Measurements from ENCODE around the gene ZBP1.

DNA sequence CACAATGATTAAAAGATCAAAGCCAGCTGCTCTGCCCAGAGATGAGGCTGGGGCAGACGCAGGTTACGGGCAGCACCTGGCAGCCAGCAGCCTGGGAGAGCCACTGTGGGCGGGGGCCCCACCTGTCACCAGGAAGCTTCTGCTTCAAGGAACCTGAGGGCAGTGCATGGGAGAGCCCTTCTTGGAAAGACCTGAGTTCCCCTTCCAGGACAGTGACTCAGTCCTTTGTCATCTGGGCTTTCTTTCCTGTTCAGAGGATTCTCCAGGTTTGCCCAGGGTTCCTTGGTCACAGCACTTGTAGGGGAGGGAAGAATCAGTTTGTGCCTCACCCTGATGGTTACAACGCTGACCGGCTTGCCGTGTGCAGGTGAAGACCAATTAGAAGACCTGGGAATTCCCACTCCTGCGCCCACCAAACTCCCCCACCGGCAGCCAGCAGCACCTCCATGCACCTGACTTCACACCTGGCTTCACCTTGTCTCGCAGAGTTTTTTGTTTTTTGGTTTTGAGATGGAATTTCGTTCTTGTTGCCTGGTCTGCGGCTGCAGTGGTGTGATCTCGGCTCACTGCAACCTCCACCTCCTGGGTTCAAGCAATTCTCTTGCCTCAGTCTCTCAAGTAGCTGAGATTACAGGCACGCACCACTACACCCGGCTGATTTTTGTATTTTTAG lies 2.0 kb downstream of the ZBP1 start:
- TF ChIP-seq POU2F2 (IDR thresholded peaks at IDR 0.05; ENCODE audit: borderline replicate concordance, low read depth, low read length), result no peak
- TF ChIP-seq, protein P1, sequence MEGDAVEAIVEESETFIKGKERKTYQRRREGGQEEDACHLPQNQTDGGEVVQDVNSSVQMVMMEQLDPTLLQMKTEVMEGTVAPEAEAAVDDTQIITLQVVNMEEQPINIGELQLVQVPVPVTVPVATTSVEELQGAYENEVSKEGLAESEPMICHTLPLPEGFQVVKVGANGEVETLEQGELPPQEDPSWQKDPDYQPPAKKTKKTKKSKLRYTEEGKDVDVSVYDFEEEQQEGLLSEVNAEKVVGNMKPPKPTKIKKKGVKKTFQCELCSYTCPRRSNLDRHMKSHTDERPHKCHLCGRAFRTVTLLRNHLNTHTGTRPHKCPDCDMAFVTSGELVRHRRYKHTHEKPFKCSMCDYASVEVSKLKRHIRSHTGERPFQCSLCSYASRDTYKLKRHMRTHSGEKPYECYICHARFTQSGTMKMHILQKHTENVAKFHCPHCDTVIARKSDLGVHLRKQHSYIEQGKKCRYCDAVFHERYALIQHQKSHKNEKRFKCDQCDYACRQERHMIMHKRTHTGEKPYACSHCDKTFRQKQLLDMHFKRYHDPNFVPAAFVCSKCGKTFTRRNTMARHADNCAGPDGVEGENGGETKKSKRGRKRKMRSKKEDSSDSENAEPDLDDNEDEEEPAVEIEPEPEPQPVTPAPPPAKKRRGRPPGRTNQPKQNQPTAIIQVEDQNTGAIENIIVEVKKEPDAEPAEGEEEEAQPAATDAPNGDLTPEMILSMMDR (IDR thresholded peaks at IDR 0.05 in 2 of 3, conservative IDR thresholded peaks at IDR 0.05 in 1 of 3; ENCODE audit: control insufficient read depth in 2 of 3, extremely low read depth in 1 of 3, insufficient read depth in 1 of 3, low read depth in 3 of 3, low read length in 3 of 3), result no peak
